ENCODE data around the gene TAMM41.

Gene TAMM41

GRCh38 chr3:11814663-11815062 is 32.0 kb downstream of the TAMM41 start:
- TF ChIP-seq, protein P1, sequence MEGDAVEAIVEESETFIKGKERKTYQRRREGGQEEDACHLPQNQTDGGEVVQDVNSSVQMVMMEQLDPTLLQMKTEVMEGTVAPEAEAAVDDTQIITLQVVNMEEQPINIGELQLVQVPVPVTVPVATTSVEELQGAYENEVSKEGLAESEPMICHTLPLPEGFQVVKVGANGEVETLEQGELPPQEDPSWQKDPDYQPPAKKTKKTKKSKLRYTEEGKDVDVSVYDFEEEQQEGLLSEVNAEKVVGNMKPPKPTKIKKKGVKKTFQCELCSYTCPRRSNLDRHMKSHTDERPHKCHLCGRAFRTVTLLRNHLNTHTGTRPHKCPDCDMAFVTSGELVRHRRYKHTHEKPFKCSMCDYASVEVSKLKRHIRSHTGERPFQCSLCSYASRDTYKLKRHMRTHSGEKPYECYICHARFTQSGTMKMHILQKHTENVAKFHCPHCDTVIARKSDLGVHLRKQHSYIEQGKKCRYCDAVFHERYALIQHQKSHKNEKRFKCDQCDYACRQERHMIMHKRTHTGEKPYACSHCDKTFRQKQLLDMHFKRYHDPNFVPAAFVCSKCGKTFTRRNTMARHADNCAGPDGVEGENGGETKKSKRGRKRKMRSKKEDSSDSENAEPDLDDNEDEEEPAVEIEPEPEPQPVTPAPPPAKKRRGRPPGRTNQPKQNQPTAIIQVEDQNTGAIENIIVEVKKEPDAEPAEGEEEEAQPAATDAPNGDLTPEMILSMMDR (IDR thresholded peaks at IDR 0.05), result no peak
- Histone ChIP-seq H3K27ac (no peak overlapping the region), H3K79me2 (no peaks in the 10 kb centered on the region), H3K27me3 (ENCODE audit: control insufficient read depth, insufficient read depth, low read length) (no peaks in the 10 kb centered on the region), H3K4me1 (no peaks in the 10 kb centered on the region), H3K4me2 (ENCODE audit: low read length) (no peak overlapping the region), H3K9ac (no peak overlapping the region), H3K36me3 (ENCODE audit: control insufficient read depth, insufficient read depth, low read length) (no peaks in the 10 kb centered on the region), H3K4me3 (ENCODE audit: low read depth, low read length) (no peak overlapping the region), H3K9me3 (ENCODE audit: control insufficient read depth, low read length) (no peaks in the 10 kb centered on the region), H2AFZ (no peak overlapping the region)

- TF ChIP-seq, protein P1 (IDR thresholded peaks at IDR 0.05), result no peak
- Histone ChIP-seq H3K27ac (no peak overlapping the region), H3K27me3 (ENCODE audit: control insufficient read depth, insufficient read depth, low read length) (no peaks in the 10 kb centered on the region)
These were observed 36.4 kb downstream of the TAMM41 start for GRCh38 chr3:11810276-11810675.

DNA sequence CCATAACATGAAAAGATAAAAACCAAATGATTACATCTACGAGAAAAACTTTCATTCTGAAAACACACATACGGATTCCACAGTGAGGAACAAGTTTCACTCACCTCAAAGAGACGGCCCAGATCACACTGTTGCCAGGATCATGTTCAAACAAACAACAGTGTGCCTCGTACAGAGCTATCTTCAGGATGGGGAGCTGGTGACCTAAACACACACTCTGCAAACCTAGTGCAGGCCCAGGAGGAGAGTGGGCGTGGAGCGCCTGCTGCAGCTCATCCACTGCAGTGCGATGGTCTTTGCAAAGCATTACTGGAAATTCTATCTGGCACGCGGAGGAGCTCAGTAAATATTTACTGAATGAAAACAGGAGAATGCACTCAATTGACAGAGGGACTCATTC is 38.5 kb downstream of the TAMM41 start:
- Histone ChIP-seq H3K36me3 (ENCODE audit: control insufficient read depth, insufficient read depth, low read length) (no peaks in the 10 kb centered on the region), H3K9me3 (ENCODE audit: control insufficient read depth, low read length) (no peaks in the 10 kb centered on the region), H3K4me3 (ENCODE audit: low read depth, low read length) (no peak overlapping the region), H2AFZ (no peak overlapping the region), H3K4me1 (no peaks in the 10 kb centered on the region), H3K27ac (no peak overlapping the region), H3K79me2 (no peaks in the 10 kb centered on the region), H3K9ac (no peak overlapping the region), H3K27me3 (ENCODE audit: control insufficient read depth, insufficient read depth, low read length) (no peaks in the 10 kb centered on the region), H3K4me2 (ENCODE audit: low read length) (no peak overlapping the region)
- TF ChIP-seq, protein P1 (IDR thresholded peaks at IDR 0.05), result no peak

More at GRCh38 chr3:11810276-11810675, 36.4 kb downstream of the TAMM41 start:
- no peaks in the 10 kb centered on the region for H3K36me3 ChIP-seq (ENCODE audit: control insufficient read depth, insufficient read depth, low read length)
- H3K4me3 ChIP-seq (ENCODE audit: low read depth, low read length), result no peak overlapping the region
- H3K4me2 ChIP-seq (ENCODE audit: low read length), result no peak overlapping the region
- no peaks in the 10 kb centered on the region for H3K9me3 ChIP-seq (ENCODE audit: control insufficient read depth, low read length)
- no peaks in the 10 kb centered on the region for H3K79me2 ChIP-seq
- H3K9ac ChIP-seq, result no peak overlapping the region
- H3K4me1 ChIP-seq, result no peaks in the 10 kb centered on the region
- no peak overlapping the region for H2AFZ ChIP-seq

DNA sequence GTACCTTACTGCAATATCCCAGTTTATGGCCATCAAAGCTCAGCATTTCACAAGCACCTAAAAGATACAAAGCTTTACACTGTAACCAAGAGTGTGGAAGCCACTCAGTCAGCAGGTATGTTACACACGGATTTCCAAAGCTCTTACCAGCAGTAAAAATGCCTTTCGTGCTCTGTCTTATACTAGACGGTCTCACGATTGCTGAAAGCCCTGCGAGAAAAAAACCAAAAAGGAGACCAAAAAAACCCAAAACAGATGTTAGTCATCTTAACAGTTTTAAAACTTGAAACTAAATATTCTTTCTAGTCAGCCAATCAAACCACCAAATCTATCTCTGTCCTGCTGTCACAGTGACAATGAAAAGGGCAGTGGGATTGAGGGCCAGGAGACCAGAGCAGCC is 39.0 kb downstream of the TAMM41 start:
- Histone ChIP-seq H3K9me3 (ENCODE audit: control insufficient read depth, low read length) (no peaks in the 10 kb centered on the region), H3K27me3 (ENCODE audit: control insufficient read depth, insufficient read depth, low read length) (no peaks in the 10 kb centered on the region), H3K27ac (no peak overlapping the region), H3K4me2 (ENCODE audit: low read length) (no peak overlapping the region), H3K9ac (no peak overlapping the region), H2AFZ (no peak overlapping the region), H3K4me3 (ENCODE audit: low read depth, low read length) (no peak overlapping the region), H3K79me2 (no peaks in the 10 kb centered on the region), H3K4me1 (no peaks in the 10 kb centered on the region), H3K36me3 (ENCODE audit: control insufficient read depth, insufficient read depth, low read length) (no peaks in the 10 kb centered on the region)
- TF ChIP-seq, protein P1 (IDR thresholded peaks at IDR 0.05), result no peak

GRCh38 chr3:11805716-11806115 is 41.0 kb downstream of the TAMM41 start:
- TF ChIP-seq, protein P1 (IDR thresholded peaks at IDR 0.05), result no peak
- Histone ChIP-seq H3K9ac (no peak overlapping the region), H3K27ac (no peak overlapping the region), H3K4me2 (ENCODE audit: low read length) (no peak overlapping the region), H3K4me1 (no peaks in the 10 kb centered on the region), H3K4me3 (ENCODE audit: low read depth, low read length) (no peak overlapping the region), H2AFZ (no peak overlapping the region), H3K36me3 (ENCODE audit: control insufficient read depth, insufficient read depth, low read length) (no peaks in the 10 kb centered on the region), H3K79me2 (peaks cover 3% of the 10 kb centered on the region), H3K9me3 (ENCODE audit: control insufficient read depth, low read length) (no peaks in the 10 kb centered on the region), H3K27me3 (ENCODE audit: control insufficient read depth, insufficient read depth, low read length) (no peaks in the 10 kb centered on the region)

Data from parathyroid adenoma (tissue), 2 donors.